Measurements from ENCODE around the gene SRPX.

DNA sequence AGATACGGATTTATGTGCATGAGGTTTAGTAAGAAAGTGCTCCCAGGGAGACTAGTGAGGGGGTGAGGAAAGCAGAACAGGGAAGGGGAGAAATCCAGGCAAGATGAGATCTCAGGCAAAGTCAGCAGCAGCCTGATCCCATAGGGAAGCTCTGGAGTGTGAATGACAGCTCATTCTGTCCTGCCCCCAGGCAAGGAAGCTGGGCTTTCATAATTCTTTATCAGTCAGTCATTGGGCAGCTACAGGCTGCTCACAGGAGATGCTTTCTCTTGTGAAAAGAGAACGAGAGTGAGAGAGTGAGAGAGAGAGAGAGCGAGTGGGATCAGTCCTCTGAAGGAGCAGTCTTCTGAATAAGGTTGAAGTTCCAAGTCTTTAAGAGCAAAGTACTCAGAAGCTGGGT is 48.1 kb downstream of the SRPX start:
- TF ChIP-seq ISL1 (CRISPR knock-in tag; IDR thresholded peaks at IDR 0.05) (no peak), ZFP30 (CRISPR knock-in tag; IDR thresholded peaks at IDR 0.05) (no peak), ZNF70 (CRISPR knock-in tag; IDR thresholded peaks at IDR 0.05) (no peak)
- TF ChIP-seq, protein P1, sequence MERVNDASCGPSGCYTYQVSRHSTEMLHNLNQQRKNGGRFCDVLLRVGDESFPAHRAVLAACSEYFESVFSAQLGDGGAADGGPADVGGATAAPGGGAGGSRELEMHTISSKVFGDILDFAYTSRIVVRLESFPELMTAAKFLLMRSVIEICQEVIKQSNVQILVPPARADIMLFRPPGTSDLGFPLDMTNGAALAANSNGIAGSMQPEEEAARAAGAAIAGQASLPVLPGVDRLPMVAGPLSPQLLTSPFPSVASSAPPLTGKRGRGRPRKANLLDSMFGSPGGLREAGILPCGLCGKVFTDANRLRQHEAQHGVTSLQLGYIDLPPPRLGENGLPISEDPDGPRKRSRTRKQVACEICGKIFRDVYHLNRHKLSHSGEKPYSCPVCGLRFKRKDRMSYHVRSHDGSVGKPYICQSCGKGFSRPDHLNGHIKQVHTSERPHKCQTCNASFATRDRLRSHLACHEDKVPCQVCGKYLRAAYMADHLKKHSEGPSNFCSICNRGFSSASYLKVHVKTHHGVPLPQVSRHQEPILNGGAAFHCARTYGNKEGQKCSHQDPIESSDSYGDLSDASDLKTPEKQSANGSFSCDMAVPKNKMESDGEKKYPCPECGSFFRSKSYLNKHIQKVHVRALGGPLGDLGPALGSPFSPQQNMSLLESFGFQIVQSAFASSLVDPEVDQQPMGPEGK (CRISPR knock-in tag; IDR thresholded peaks at IDR 0.05; ENCODE audit: borderline replicate concordance) = no peak
